Testis (tissue), 3 donors: ENCODE results near the gene ENPEP. TPM values are rescaled to one million over a fixed set of nuclear protein-coding genes. Genes with fewer than 3 reads are reported as not detected.

ENCODE experiments used
- DNase-seq: peaks from one replicate; pipeline ENCODE4 v3.0.0-alpha.2; 2019
- H3K27ac ChIP-seq, 2 donors: fragments of 200-600 bp; sonication (generic); one replicate each; pipeline ENCODE4 v1.5.1; 2019
- H3K27me3 ChIP-seq: fragments of 200-600 bp; sonication (generic); one replicate; pipeline ENCODE4 v1.5.1; 2019
- H3K36me3 ChIP-seq: fragments of 200-600 bp; sonication (generic); one replicate; pipeline ENCODE4 v1.5.1; 2017; ENCODE audit warnings: low read depth; ENCODE audit errors: missing control alignments
- H3K4me1 ChIP-seq: fragments of 200-600 bp; sonication (generic); one replicate; pipeline ENCODE4 v1.5.1; 2019
- H3K4me3 ChIP-seq, 2 donors: fragments of 200-600 bp; sonication (generic); one replicate each; pipeline ENCODE4 v1.5.1; 2017 to 2019
- H3K9me3 ChIP-seq: fragments of 200-600 bp; sonication (generic); one replicate; pipeline ENCODE4 v1.5.1; 2017
- POLR2A ChIP-seq: fragments of 450-650 bp; IDR thresholded peaks from one replicate; pipeline ENCODE4 v1.6.1; 2017; ENCODE audit warnings: antibody characterized with exemption, mild to moderate bottlenecking, moderate library complexity
- WGBS, 2 donors: methylation state at CpG; one replicate each; pipeline ENCODE4 v1.1.5; 2018; 5-methylcytosine and 5-hydroxymethylcytosine counted together
- intact Hi-C: fragments of 100-400 bp; cut with DNase I; formaldehyde crosslinking; loops from one replicate; pipeline ENCODE4 v1.15.1; 2023; ENCODE audit warnings: low total_unique reads
- polyA plus RNA-seq: library from polyadenylated mRNA; stranded (reverse); fragments of 350-450 nt; fragmentation: Illumina TruSeq; extraction: RNeasy Lipid Tissue Mini Kit (QIAGEN cat#74804); gene quantifications from one replicate; pipeline ENCODE4 v1.2.3, GENCODE V29; 2014; ENCODE audit warnings: low read depth, low replicate concordance; ENCODE audit not compliant: insufficient read depth
- total RNA-seq, 2 donors: library from RNA; depleted of rRNA; stranded (reverse); fragments of >200 nt; gene quantifications; one replicate each; pipeline ENCODE4 v1.2.3, GENCODE V29; 2016
- TF ChIP-seq, protein P1 (sequence below), 3 experiments: fragments of 450-650 bp in 2 of 3; fragments of 200-600 bp in 1 of 3; sonication (generic) in 1 of 3; IDR thresholded peaks; one replicate each; pipeline ENCODE4 v1.5.1; 2016 to 2019; ENCODE audit warnings: antibody characterized with exemption in 3 of 3, mild to moderate bottlenecking in 2 of 3, moderate library complexity in 1 of 3

ENPEP gene
- total and polyA plus RNA-seq, 3 donors from 2014 or later = 1.7 to 2.4 (median 1.7) TPM

GRCh38 chr4:110492522-110492921 is 16.6 kb downstream of the ENPEP start:
- intact Hi-C loops = no loop called here
- WGBS, 2 donors = 83 to 87% methylated on average over 5 of the region's 5 CpGs
- H3K27ac ChIP-seq = no peak overlapping the region
- H3K4me3 ChIP-seq = no peak overlapping the region
- no peaks in the 10 kb centered on the region for H3K27me3 ChIP-seq
- no peak for DNase-seq
- H3K4me1 ChIP-seq = no peaks in the 10 kb centered on the region
- TF ChIP-seq, protein P1, sequence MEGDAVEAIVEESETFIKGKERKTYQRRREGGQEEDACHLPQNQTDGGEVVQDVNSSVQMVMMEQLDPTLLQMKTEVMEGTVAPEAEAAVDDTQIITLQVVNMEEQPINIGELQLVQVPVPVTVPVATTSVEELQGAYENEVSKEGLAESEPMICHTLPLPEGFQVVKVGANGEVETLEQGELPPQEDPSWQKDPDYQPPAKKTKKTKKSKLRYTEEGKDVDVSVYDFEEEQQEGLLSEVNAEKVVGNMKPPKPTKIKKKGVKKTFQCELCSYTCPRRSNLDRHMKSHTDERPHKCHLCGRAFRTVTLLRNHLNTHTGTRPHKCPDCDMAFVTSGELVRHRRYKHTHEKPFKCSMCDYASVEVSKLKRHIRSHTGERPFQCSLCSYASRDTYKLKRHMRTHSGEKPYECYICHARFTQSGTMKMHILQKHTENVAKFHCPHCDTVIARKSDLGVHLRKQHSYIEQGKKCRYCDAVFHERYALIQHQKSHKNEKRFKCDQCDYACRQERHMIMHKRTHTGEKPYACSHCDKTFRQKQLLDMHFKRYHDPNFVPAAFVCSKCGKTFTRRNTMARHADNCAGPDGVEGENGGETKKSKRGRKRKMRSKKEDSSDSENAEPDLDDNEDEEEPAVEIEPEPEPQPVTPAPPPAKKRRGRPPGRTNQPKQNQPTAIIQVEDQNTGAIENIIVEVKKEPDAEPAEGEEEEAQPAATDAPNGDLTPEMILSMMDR (IDR thresholded peaks at IDR 0.05) = no peak
- no peak for TF ChIP-seq POLR2A
- no peaks in the 10 kb centered on the region for H3K9me3 ChIP-seq
- H3K36me3 ChIP-seq = no peaks in the 10 kb centered on the region

GRCh38 chr4:110493520-110493919 is 17.6 kb downstream of the ENPEP start:
- Histone ChIP-seq H3K36me3 (no peaks in the 10 kb centered on the region), H3K27ac (no peak overlapping the region), H3K4me1 (no peaks in the 10 kb centered on the region), H3K27me3 (no peaks in the 10 kb centered on the region), H3K4me3 (no peak overlapping the region), H3K9me3 (no peaks in the 10 kb centered on the region)
- WGBS, 2 donors = 38 to 53% methylated on average over 1 of the region's 1 CpG
- DNase-seq = no peak
- TF ChIP-seq, protein P1 (IDR thresholded peaks at IDR 0.05) = no peak
- no peak for TF ChIP-seq POLR2A
- intact Hi-C loops = no loop called here

DNA sequence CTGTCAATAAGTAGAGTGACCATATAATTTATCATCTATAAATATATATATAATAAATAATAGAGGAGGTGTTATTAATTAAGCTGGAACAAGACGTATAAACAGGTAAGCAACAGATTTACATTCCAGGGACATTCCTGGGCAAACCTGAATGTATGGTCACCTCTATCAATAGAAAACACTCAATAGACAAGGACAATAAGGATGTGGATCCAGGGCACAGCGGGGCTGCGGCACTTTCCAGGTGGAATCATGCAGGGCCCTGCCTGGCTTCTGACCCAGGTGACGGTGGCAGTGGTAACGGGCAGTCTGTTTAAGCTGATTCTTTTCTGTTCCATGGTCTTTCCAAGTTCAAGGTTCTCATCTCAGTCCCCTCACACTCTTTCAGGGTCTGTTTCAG is 22.5 kb downstream of the ENPEP start:
- no peaks in the 10 kb centered on the region for H3K36me3 ChIP-seq
- no peak for DNase-seq
- intact Hi-C loops = no loop called here
- no peaks in the 10 kb centered on the region for H3K27me3 ChIP-seq
- no peak for TF ChIP-seq POLR2A
- TF ChIP-seq, protein P1 (IDR thresholded peaks at IDR 0.05) = no peak
- no peaks in the 10 kb centered on the region for H3K4me1 ChIP-seq
- 90 to 96% methylated on average over 5 of the region's 5 CpGs for WGBS, 2 donors
- no peak overlapping the region for H3K4me3 ChIP-seq
- H3K9me3 ChIP-seq = no peaks in the 10 kb centered on the region
- H3K27ac ChIP-seq = no peak overlapping the region

DNA sequence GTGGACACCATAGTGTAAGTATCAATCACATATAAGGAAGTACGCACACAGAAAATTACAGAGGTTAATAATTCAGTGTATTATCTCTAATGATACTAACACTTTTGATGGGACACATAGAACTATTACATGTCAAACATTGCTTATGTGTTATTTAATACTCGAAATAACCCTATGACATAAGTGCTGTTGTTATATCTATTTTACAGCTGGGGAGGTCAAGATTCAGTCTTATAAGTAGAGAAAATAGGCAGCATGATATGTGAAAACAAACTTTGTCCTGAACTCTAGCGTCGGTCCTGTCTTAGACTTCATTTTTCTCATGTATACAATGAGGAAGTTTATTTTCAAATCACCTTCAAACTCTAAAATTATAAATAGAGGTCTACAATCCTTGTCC is 23.2 kb downstream of the ENPEP start:
- intact Hi-C loops = no loop called here
- H3K36me3 ChIP-seq = no peaks in the 10 kb centered on the region
- H3K4me3 ChIP-seq = no peak overlapping the region
- no peaks in the 10 kb centered on the region for H3K4me1 ChIP-seq
- H3K9me3 ChIP-seq = no peaks in the 10 kb centered on the region
- TF ChIP-seq, protein P1 (IDR thresholded peaks at IDR 0.05) = no peak
- no peak overlapping the region for H3K27ac ChIP-seq
- H3K27me3 ChIP-seq = no peaks in the 10 kb centered on the region
- no peak for DNase-seq
- 70 to 71% methylated on average over 4 of the region's 4 CpGs for WGBS, 2 donors

DNA sequence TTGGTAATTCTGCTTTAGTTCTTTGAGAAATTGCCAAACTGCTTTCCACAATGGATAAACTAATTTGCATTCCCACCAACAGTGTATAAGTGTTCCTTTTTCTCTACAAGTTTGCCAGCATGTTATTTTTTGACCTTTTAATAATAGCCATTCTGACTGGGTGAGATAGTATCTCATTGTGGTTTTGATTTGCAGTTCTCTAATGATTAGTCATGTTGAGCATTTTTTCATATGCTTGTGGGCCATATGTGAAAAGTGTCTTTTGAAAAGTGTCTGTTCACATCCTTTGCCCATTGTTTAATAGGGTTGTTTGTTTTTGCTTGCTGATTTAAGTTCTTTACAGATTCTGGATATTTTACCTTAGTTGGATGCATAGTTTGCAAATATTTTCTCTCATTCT is 25.9 kb downstream of the ENPEP start:
- H3K27me3 ChIP-seq = no peaks in the 10 kb centered on the region
- no peak for DNase-seq
- TF ChIP-seq POLR2A = no peak
- TF ChIP-seq, protein P1 (IDR thresholded peaks at IDR 0.05) = no peak
- no peaks in the 10 kb centered on the region for H3K36me3 ChIP-seq
- no peaks in the 10 kb centered on the region for H3K4me1 ChIP-seq
- H3K4me3 ChIP-seq = no peak overlapping the region
- no peaks in the 10 kb centered on the region for H3K9me3 ChIP-seq
- no peak overlapping the region for H3K27ac ChIP-seq
- intact Hi-C loops = no loop called here
